ENCODE results near the gene FBXL17.

DNA sequence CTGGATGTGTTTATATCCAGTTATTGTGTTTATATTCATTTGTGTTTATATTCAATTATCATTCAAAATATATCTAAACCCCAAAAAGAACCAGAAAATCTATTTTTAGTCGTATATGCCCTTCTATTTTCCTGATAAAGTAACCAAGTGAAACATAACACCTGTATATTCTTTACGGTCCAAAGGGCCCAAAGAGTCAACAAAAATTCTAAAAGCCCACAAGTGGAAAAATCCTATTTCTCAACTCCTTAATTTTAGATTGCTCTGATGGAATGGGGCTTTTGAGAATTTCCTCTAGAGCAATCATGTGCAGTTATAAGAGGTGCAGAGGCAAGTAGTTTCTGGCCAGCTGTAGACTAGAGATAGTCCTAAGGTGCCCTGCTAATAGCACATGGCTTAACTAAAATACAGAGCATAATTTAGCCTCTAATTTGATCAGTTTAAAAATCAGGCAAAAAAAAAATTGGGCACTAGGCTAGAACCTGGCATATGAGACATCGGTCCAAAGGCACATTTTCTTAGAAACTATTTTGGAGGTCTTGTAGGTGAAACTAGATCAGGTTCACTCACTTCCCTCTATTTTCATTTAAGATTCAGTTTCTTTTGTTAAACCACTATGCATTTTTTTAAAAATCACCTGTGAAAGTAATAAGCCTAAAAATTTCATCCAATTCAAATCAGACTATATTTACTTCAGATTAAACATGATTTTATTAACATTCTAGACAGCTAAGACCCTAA, 256.0 kb downstream of the FBXL17 start:
- no peak for TF ChIP-seq CTCF (tag by site-specific recombination; IDR thresholded peaks at IDR 0.05)
- no peak for TF ChIP-seq ZNF157 (tag by site-specific recombination; IDR thresholded peaks at IDR 0.05)
- no peak for TF ChIP-seq ZNF146 (tag by site-specific recombination; IDR thresholded peaks at IDR 0.05)
- TF ChIP-seq ZNF658 (tag by site-specific recombination; IDR thresholded peaks at IDR 0.05), result no peak
- TF ChIP-seq ZNF791 (tag by site-specific recombination; IDR thresholded peaks at IDR 0.05), result no peak
- TF ChIP-seq ZSCAN30 (tag by site-specific recombination; IDR thresholded peaks at IDR 0.05), result no peak
- no peak for TF ChIP-seq ZNF670 (tag by site-specific recombination; IDR thresholded peaks at IDR 0.05; ENCODE audit: low read depth)
- TF ChIP-seq ZNF624 (tag by site-specific recombination; IDR thresholded peaks at IDR 0.05), result no peak
- TF ChIP-seq ZNF660 (tag by site-specific recombination; IDR thresholded peaks at IDR 0.05), result no peak
- no peak for TF ChIP-seq ZNF174 (tag by site-specific recombination; IDR thresholded peaks at IDR 0.05)
- TF ChIP-seq, protein P1, sequence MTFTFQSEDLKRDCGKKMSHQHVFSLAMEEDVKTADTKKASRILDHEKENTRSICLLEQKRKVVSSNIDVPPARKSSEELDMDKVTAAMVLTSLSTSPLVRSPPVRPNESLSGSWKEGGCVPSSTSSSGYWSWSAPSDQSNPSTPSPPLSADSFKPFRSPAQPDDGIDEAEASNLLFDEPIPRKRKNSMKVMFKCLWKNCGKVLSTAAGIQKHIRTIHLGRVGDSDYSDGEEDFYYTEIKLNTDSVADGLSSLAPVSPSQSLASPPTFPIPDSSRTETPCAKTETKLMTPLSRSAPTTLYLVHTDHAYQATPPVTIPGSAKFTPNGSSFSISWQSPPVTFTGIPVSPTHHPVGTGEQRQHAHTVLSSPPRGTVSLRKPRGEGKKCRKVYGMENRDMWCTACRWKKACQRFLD (tag by site-specific recombination; IDR thresholded peaks at IDR 0.05), result no peak
- TF ChIP-seq ZNF362 (tag by site-specific recombination; IDR thresholded peaks at IDR 0.05), result no peak
